Measurements from ENCODE around the gene GABRP. TPM values are rescaled to one million over a fixed set of nuclear protein-coding genes. Genes with fewer than 3 reads are reported as not detected.

The GABRP gene
- total RNA-seq, 1 donor from 2014 or later, result 0.49 TPM

DNA sequence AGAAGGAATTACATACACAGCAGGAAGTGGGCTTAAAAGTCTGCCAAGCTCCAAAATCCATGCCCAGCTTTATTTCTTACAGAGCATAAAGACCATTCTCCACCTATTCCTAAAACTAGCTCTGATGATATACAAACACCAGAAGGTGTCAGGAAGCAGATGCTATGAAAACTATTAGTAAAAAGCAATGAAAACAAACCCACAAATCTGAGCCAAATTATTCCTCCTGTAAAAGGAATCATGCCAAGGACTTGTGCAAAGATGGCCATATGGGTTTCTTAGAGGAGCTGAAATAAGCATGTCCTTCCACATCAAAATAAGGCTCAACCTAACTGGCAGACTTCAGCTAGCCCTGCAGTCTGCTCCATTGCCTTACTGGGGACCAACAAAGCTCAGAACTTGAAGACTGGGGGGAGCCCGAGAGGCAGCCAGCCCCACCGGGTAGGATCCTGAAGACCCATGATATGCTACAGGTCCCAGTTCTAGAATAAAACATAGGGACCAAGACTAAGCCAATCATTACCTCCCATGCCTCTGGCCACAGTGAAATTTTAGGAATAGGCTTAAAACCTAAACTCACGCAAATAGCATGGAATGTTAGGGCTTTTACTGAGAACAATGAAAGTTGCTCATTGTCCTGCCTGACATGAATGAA lies 42.8 kb upstream of the GABRP start:
- Histone ChIP-seq H3K36me3 (no peaks in the 10 kb centered on the region), H3K4me1 (peaks cover 19% of the 10 kb centered on the region), H3K27me3 (ENCODE audit: low read depth) (no peaks in the 10 kb centered on the region), H3K4me3 (no peak overlapping the region), H3K27ac (replicated peaks) (no peak overlapping the region), H3K9me3 (replicated peaks) (peaks cover 2% of the 10 kb centered on the region)
- TF ChIP-seq, protein P1, sequence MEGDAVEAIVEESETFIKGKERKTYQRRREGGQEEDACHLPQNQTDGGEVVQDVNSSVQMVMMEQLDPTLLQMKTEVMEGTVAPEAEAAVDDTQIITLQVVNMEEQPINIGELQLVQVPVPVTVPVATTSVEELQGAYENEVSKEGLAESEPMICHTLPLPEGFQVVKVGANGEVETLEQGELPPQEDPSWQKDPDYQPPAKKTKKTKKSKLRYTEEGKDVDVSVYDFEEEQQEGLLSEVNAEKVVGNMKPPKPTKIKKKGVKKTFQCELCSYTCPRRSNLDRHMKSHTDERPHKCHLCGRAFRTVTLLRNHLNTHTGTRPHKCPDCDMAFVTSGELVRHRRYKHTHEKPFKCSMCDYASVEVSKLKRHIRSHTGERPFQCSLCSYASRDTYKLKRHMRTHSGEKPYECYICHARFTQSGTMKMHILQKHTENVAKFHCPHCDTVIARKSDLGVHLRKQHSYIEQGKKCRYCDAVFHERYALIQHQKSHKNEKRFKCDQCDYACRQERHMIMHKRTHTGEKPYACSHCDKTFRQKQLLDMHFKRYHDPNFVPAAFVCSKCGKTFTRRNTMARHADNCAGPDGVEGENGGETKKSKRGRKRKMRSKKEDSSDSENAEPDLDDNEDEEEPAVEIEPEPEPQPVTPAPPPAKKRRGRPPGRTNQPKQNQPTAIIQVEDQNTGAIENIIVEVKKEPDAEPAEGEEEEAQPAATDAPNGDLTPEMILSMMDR (IDR thresholded peaks at IDR 0.05; ENCODE audit: borderline replicate concordance), result no peak
- intact Hi-C loops (cut with micrococcal nuclease), result loop anchor here (5.0 kb wide), 1 partner anchor 52 kb away; no protein-coding TSS in a partner anchor
- DNase-seq, result no peak

DNA sequence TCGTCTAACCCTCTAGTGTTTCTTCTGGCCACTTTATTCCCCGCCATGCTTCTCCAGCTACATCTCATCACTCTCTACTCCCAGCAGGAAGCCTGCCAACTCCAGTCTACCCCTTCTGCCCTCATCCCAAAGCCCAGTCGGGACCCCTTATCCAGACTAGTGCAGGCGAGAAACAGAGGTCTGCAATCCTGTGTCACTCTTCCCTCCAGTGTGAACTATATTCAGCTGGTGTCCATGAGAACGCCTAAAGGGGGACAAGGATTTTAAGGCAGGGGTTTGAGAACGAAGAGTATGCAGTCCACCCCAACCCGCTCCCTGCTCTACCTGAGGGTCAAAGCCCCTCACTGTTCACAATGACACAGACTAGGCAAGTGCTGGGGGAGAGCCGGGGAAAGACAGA lies 41.7 kb upstream of the GABRP start:
- intact Hi-C loops (cut with micrococcal nuclease), result loop anchor here (5.0 kb wide), 1 partner anchor 50 kb away; no protein-coding TSS in a partner anchor
- H3K36me3 ChIP-seq, result no peaks in the 10 kb centered on the region
- H3K27ac ChIP-seq (replicated peaks), result no peak overlapping the region

DNA sequence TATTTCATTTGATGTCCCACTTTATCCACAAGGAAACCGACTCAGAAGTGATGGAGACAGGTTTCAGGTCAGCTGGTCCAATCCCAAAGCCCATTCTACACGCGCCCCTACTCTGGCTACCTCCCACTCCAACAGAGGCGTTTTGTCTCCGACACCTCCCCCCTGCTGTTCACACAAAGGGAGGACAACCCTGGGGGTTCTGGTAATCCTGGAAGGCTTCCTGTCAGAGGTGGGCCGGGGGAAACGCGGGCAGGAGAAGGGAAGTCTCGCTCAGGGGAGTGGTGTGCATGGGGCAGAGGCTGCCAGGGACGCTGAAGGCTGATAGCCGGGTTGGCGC lies 39.7 kb upstream of the GABRP start:
- Histone ChIP-seq H3K27ac (replicated peaks) (peak overlapping the region; percentile 91), H3K4me3 (peak overlapping the region; percentile 57), H3K36me3 (no peaks in the 10 kb centered on the region), H3K27me3 (ENCODE audit: low read depth) (no peaks in the 10 kb centered on the region), H3K9me3 (replicated peaks) (no peaks in the 10 kb centered on the region), H3K4me1 (peaks cover 51% of the 10 kb centered on the region)
- intact Hi-C loops (cut with micrococcal nuclease), result loop anchor here (5.0 kb wide), 1 partner anchor 48 kb away; no protein-coding TSS in a partner anchor
- TF ChIP-seq, protein P1 (IDR thresholded peaks at IDR 0.05; ENCODE audit: borderline replicate concordance), result no peak
- DNase-seq, result no peak

More for the DNA sequence above, 41.7 kb upstream of the GABRP start:
- no peaks in the 10 kb centered on the region for H3K27me3 ChIP-seq (ENCODE audit: low read depth)
- no peaks in the 10 kb centered on the region for H3K9me3 ChIP-seq (replicated peaks)
- no peak for DNase-seq
- TF ChIP-seq, protein P1 (IDR thresholded peaks at IDR 0.05; ENCODE audit: borderline replicate concordance), result no peak
- no peak overlapping the region for H3K4me3 ChIP-seq
- peaks cover 30% of the 10 kb centered on the region for H3K4me1 ChIP-seq

DNA sequence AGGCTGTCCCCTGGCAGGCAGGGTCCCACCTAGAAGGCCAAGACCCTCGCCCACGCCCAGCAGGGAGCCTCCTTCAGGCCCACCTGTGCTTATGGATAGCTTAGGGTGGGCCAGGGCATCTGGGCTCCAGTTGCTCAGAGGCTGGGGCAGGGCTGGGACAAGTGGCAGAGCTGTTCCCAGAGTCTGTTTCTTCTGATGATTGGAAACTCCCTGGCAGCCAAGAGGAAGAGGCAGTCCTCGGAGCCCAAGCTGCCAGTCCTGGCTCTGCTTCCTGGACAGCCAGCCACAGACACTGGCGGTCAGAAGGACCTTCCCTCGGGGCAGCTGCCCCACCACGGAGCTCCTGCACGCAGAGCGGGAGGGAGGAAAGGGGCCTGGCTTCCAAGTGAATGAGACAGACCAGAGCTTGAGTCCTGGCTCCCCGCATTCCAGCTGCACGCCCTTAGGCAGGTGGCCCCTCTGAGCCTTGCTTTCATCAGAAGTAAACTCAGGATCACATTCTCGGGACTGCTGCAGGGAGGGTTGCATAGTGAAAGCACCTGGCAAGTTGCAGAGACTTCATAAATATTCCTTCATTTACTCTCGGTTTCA lies 37.9 kb upstream of the GABRP start:
- Histone ChIP-seq H3K4me1 (peaks cover 68% of the 10 kb centered on the region), H3K27ac (replicated peaks) (peak overlapping the region; percentile 91), H3K9me3 (replicated peaks) (no peaks in the 10 kb centered on the region), H3K36me3 (no peaks in the 10 kb centered on the region), H3K27me3 (ENCODE audit: low read depth) (no peaks in the 10 kb centered on the region), H3K4me3 (peak overlapping the region; percentile 57)
- TF ChIP-seq, protein P1 (IDR thresholded peaks at IDR 0.05; ENCODE audit: borderline replicate concordance), result no peak
- peak; percentile 67 for DNase-seq
- intact Hi-C loops (cut with micrococcal nuclease), result no loop called here

DNA sequence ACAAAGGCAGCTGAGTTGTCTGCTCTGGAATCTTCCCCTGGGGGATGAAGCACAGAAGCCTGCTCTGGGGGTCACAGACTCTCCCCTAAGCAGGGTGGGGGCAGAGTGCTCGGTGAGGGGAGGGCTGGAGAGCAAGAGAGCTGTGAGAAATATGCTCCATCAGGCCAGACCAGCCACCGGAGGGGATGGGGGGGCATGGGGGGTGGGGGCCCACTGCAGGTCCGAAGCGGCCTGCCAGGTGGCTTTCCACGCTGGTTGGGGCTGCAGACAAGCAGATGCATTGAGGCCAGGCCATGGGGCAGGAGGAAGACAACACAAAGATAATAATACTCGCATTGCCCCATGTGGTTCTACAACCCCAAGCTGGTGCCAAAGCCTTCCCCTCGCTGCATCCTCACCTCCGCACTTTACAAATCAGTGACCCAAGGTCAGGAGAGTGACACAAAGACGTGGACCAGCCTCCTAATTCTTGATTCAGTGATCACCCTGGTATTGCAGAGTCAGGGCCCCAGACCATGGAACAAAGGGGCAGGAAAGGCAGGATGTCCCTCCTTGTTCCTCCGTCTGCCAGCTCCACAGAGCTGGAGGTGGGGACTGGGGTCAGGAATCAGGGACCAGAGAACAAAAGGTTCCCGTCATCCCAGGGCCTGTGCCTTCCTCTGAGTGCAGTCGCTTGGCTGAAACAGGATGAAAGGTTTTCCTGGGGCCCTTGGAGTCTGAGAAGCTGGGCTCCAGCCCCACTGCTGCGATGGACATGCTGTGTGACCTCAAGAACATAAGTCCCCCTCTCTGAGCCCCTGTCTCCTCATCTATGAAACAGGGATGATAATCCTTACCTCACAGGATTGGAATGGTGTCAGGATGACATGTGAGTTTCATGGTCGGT lies 37.2 kb upstream of the GABRP start:
- Histone ChIP-seq H3K27me3 (ENCODE audit: low read depth) (no peaks in the 10 kb centered on the region), H3K4me3 (peak overlapping the region; percentile 57), H3K27ac (replicated peaks) (peak overlapping the region; percentile 91), H3K36me3 (no peaks in the 10 kb centered on the region), H3K4me1 (peaks cover 75% of the 10 kb centered on the region), H3K9me3 (replicated peaks) (no peaks in the 10 kb centered on the region)
- intact Hi-C loops (cut with micrococcal nuclease), result no loop called here
- TF ChIP-seq, protein P1 (IDR thresholded peaks at IDR 0.05; ENCODE audit: borderline replicate concordance), result no peak
- no peak for DNase-seq

Measured in left ventricle myocardium inferior (tissue), 1 donor.